HG03432 (cell line): ENCODE measurements around the gene ADAMTS2.

Source experiments
- ATAC-seq: cut with Tn5 transposase; IDR thresholded peaks from one replicate; pipeline ENCODE4 v1.9.1; 2021; ENCODE audit warnings: mild to moderate bottlenecking, moderate library complexity; ENCODE audit not compliant: unreplicated experiment

The ADAMTS2 gene

DNA sequence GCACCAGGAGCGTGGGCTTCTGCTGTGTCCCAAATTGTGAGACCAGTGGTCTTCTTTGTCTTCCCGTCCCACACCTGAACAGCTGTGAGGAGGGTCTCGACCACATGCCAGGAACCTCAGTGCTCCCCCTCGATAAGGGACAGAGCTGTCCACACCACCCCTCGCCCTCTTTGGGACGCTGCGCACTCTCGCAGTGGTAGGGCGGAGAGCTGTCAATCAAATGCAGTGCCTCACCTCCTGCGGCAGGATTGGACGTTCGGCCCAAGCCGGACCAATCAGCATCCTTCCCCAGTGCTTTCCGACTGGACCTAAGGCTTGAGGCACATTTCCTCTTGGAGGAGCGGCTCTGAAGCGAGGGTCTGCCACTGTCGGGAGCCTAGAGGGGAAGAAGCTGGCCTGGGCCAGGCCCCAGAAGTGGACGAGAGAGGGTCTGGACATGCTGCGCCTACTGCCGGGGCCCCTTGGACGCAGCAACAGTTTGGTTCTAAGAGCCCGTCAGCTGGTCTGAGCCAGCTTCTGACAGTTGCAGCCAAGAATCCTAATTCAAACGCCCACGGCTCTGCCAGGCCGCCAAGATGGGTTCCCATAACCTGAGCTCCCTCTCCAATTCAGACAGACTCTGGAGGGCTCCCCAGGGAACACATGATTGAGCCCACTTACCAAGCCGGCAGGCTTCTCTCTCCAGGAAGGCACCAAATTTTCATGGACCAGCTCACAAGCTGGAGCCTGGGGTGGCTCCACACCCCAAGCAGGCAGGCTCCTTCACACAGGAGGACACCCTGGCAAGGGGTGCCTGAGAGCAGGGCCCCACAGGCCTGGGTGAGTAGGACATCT is 28.1 kb upstream of the ADAMTS2 start:
- ATAC-seq: no peak

GRCh38 chr5:179371681-179372680 is 26.7 kb upstream of the ADAMTS2 start:
- no peak for ATAC-seq

DNA sequence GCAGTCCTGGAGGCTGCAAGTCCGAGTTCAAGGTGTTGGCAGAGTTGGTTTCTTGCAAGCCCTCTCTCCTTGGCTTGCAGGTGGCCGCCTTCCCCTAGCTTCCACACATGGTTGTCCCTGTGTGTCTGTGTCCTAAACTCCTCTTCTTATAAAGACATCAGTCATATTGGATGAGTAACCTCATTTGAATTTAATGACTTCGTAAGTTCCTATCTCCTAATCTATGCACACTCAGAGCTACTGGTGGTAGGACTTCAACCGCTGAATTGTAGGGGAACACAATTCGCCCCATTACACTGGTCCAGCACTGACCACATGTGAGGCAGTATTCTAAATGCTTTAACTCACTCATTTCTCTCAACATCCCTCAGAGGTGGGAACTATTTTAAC is 25.9 kb upstream of the ADAMTS2 start:
- ATAC-seq: no peak

- ATAC-seq: no peak
Measured at GRCh38 chr5:179370490-179371120, 25.3 kb upstream of the ADAMTS2 start.

- ATAC-seq: no peak
Measured at GRCh38 chr5:179369530-179369884, 24.2 kb upstream of the ADAMTS2 start.

DNA sequence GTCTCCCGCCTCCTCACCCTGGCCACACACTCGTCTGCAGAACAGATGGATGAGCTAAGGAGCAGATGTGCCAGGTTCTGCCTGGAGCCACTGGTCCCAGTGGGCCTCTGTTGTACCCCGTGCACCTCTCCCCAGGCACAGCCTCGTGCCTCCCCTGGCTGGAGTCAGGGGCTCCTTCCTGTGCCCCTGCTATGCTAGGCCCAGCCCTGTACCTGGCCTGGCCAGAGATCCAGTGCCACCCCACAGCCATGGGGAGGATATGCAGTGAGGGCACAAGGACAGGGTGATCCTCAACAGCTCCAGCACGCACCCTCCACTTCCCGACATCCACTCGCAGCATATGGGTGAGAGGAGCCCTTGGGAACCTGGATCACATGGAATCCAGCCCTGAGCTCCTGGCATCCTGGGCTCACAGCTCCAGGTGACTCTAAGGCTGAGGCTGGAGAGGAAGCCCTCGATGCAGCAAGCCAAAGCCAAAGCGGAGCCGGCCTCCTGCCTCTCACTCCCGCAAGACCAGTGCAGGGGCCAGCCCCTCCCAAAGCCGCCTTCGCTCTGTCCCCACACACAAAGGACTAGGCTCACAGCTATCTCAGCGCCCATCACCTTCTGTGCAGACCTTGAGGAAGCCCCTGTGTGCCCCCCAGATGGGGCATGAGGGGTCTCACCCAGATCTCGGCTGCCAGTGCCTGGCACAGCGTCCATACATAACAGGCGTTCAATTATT is 23.7 kb upstream of the ADAMTS2 start:
- no peak for ATAC-seq

DNA sequence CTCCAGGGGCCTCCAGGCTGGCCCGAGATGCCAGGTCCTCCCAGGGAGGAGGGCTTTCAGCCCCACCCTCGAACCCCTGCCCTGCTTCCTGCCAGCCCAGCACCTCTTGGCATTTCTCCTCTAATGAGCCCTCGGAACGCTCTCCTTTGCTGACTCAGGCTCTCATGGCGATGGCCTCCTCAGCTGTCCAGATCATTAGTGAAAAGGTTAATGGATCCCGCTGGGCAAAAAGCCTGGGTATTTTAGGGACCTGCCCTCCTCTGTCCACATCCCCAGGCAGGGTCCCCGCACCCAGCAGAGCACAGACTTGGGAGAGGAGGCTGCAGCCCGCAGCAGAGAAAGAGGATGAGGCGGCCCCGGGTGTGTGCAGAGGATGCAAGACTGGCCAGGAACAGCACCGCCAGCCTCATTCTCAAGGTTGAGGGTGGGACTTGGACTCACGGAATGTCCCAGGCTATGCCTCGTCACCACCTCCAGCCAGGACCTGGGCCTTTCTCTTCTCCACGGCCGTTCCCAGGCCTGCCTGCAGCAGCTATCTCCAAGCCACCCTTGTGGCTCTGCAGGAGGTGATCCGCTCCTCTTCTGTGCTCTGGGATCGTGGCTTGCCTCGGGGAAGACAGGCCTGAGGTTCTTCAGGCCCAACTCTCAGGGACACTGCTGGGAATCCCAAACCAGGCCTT is 23.0 kb upstream of the ADAMTS2 start:
- no peak for ATAC-seq

GRCh38 chr5:179367491-179367890 is 22.2 kb upstream of the ADAMTS2 start:
- ATAC-seq: no peak

DNA sequence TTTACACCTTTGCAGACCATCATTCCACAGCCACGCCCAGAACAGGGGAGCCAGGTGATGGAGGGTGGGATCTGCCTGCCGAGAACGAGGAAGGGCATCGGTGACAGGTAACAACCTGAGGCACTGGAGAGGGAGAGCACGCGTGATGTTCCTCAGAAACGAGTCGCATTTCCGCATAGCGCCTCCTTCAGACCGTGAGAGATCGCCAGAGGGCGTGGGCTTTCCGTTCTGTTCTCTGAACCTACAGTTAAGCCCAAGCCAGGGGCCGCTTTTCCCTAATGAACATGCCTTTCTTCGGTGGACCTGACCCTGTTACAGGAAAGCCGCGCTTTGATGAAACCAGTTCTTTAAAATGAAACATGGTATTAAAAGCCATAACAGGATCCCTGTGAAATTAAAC is 17.1 kb upstream of the ADAMTS2 start:
- ATAC-seq: no peak

GRCh38 chr5:179361037-179361603 is 15.9 kb upstream of the ADAMTS2 start:
- ATAC-seq: no peak

- no peak for ATAC-seq
Measured at GRCh38 chr5:179357031-179357430, 11.8 kb upstream of the ADAMTS2 start.

DNA sequence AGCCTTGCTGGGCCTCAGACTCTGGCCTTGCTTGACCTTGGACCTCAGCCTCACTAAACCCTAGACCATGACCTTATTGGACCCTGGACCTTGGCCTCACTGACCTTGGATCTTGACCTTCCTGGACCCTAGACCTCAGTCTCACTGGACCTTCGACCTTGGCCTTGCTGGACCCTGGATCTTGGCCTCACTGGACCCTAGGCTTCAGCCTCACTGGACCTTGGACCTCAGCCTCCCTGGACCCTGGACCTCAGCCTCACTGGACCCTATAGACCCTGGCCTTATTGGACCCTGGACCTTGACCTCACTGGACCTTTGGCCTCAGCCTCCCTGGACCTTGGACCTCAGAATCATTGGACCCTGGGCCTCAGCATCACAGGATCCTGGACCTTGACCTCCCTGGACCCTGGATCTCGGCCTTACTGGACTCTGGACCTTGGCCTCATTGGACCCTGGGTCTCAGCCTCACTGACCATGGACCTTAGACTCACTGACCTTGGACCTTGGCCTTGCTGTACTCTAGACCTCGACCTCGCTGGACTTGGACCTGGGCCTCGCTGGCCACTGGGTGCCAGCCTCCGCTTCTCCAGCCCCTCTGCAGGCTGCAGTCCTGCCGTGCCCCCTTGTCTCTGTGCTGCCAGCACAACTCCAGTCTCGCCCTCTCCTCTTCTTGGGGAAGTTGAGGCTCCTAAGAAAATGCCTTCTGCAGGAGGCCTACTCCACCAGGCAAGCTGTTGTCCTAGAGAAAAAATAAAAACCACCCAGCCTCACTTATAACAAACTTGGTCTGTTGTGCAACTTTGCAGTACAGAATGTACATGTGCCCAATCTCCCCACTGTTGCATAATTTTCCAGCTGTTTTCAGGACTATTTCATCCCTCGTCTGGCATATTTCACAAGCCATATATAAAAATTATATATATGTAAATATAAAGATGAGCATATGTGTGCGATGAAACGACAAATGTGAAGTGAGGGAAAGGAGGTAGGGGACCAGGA is 11.0 kb upstream of the ADAMTS2 start:
- ATAC-seq: no peak

DNA sequence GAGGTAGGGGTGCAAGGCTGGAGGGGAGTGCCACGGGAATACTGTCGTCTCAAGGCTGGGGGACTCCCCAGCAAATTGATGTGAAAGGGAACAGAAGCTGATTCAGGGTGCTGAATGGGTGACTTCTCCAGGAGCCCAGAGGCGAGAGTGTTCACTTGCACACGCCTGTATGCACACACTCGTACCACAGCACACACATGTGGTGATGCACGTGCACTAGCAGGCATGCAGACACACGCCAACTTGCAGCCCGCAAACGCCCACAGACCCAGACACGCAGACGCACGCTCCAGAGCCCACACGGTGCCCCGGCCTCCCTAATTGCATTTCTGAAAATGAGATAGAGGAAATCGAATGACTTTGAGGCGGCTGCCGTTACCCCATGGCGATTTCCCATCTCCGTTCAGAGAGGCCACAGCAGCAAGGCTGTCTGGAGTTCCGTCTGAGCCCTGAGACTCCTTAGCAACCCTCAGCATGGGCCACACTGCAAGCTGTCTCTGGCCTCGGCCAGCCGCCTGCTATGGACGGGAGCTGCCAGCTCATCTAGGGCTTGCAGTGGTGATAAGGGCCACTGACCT is 9.1 kb upstream of the ADAMTS2 start:
- ATAC-seq: no peak

- no peak for ATAC-seq
Measured at GRCh38 chr5:179348843-179349242, 3.6 kb upstream of the ADAMTS2 start.

DNA sequence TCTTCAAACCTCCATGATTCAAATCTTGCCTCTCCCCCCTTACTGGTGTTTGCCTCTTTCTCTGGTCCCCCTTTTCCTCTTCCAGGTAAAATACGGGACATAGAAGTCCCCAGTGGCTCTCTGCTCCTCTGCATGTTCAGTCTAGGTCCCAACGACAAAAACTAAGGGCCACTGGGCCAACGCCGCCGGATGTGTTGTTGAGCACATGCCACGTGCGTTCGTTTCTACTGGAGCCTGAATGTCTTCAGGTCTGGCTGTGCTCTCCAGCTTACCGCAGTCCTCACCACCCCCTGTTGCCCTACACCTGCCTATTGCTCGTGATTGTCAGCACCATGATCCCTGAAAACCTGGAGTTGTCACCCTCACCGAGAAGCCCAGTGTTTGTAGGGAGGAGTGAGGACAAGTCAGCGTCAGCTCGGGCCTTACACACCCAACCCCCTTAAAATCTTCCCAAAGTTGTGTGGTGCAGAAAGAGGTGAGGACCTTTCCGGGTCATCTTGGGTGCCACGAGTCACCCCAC is 2.8 kb upstream of the ADAMTS2 start:
- no peak for ATAC-seq

- no peak for ATAC-seq
Measured at GRCh38 chr5:179347581-179347980, 2.3 kb upstream of the ADAMTS2 start.

DNA sequence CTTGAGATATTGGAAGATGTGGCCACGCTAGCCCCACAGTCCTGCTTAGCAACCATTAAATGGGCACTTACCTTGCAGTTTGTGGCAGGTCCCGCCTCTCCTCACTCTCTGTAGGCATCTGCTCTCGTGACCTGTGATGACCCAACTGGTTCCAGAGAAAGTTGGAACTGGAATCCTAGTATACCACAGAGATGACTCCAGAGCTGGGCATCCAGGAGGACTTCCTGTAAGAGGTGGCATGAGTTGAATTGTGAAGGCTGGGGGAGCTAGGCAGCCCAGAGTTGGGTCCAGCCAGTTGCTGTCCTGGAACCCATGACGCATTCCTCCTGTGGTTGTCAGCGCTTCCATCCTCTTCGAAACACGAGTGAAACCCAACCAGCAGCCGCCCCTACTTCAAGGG is 1.6 kb upstream of the ADAMTS2 start:
- ATAC-seq: no peak

DNA sequence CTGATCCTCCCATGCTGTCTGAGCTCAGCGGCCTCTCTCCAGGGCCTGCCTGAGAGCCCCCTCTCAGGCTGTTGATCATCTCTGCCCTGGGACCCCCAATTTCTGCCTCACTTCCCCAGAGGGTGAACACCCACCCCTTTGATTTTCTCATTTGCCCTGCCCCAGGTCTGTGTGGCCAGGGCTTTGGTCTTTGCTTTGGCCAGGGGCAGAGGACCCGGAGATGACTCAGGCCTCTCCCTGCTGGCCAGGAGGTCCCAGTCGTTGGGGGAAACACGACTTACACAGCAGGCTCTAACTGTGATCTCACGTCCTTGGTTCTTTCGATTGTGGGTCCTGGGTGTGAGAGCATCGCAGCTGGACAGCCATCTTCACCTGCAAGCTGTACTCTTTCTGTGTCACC is 1.1 kb upstream of the ADAMTS2 start:
- ATAC-seq: no peak
